H1 (cell line): ENCODE data around the gene PHOSPHO1. TPM values are rescaled to one million over a fixed set of nuclear protein-coding genes. Genes with fewer than 3 reads are reported as not detected.

Experiments
- CTCF ChIA-PET: fragments of 300-600 bp; sonication (Branson Sonifier 250); formaldehyde crosslinking; loops from one replicate; lab custom pipeline; 2021; ENCODE audit not compliant: partially characterized antibody; lab: Charles Lee
- POLR2A ChIA-PET: fragments of 300-600 bp; sonication (Branson Sonifier 250); formaldehyde crosslinking; loops from one replicate; lab custom pipeline; 2021; ENCODE audit warnings: inconsistent platforms; ENCODE audit not compliant: partially characterized antibody; lab: Charles Lee
- DNase-seq, 2 experiments: peaks; one replicate each; pipeline versions ENCODE4 v3.0.0 to v3.0.0-alpha.2; 2010 to 2022; ENCODE audit warnings: low spot score in 2 of 2, low read depth in 1 of 2, mixed read lengths in 1 of 2
- FAIRE-seq: peaks from 2 replicates; lab custom pipeline; 2011; peaks lifted over from hg19 to GRCh38; lab: Jason Lieb, UNC
- H2AFZ ChIP-seq: 2 replicates; pipeline ENCODE4 v1.8.1; 2012; ENCODE audit warnings: low read length, inconsistent platforms
- H2AK5ac ChIP-seq: 2 replicates; pipeline ENCODE4 v1.6.1; 2013; ENCODE audit warnings: low read depth, low read length
- H2BK120ac ChIP-seq: replicated peaks from 2 replicates; pipeline ENCODE3; 2013; ENCODE audit warnings: low read depth, low read length, inconsistent platforms
- H2BK12ac ChIP-seq: 2 replicates; pipeline ENCODE4 v1.6.1; 2013; ENCODE audit warnings: low read depth, low read length
- H2BK15ac ChIP-seq: 2 replicates; pipeline ENCODE4 v1.6.1; 2013; ENCODE audit warnings: low read length
- H2BK20ac ChIP-seq: 2 replicates; pipeline ENCODE4 v1.6.1; 2013; ENCODE audit warnings: low read length
- H2BK5ac ChIP-seq: 2 replicates; pipeline ENCODE4 v1.6.1; 2013; ENCODE audit warnings: low read depth, low read length
- H3K14ac ChIP-seq: 2 replicates; pipeline ENCODE4 v1.6.1; 2013; ENCODE audit warnings: inconsistent platforms; ENCODE audit not compliant: insufficient read length
- H3K18ac ChIP-seq: 2 replicates; pipeline ENCODE4 v1.6.1; 2013; ENCODE audit warnings: low read length; ENCODE audit errors: extremely low read depth
- H3K23ac ChIP-seq: 2 replicates; pipeline ENCODE4 v1.6.1; 2013; ENCODE audit warnings: inconsistent platforms; ENCODE audit not compliant: insufficient read length
- H3K23me2 ChIP-seq: 2 replicates; pipeline ENCODE4 v1.6.1; 2013; ENCODE audit warnings: low read depth, low read length
- H3K27ac ChIP-seq: 2 replicates; pipeline ENCODE4 v1.6.1; 2011; ENCODE audit warnings: low read depth, low read length, inconsistent platforms
- H3K27me3 ChIP-seq, 4 experiments: replicated peaks in 1 of 4; 1 replicate in 1 of 4; 2 replicates in 3 of 4; pipeline versions ENCODE4 v1.6.1 to v1.8.1; 2011 to 2013; ENCODE audit warnings: low read length in 3 of 4, mild to moderate bottlenecking in 3 of 4, inconsistent platforms in 2 of 4, mixed read lengths in 2 of 4, moderate library complexity in 1 of 4; ENCODE audit not compliant: control insufficient read depth in 3 of 4, insufficient read depth in 3 of 4; ENCODE audit errors: extremely low read depth in 1 of 4
- H3K36me3 ChIP-seq, 4 experiments: 2 replicates each; pipeline versions ENCODE4 v1.6.1 to v1.8.1; 2011 to 2013; ENCODE audit warnings: mild to moderate bottlenecking in 4 of 4, low read length in 3 of 4, moderate library complexity in 2 of 4, control low read depth in 1 of 4, inconsistent platforms in 1 of 4; ENCODE audit not compliant: insufficient read depth in 4 of 4, control insufficient read depth in 2 of 4
- H3K4ac ChIP-seq: replicated peaks from 2 replicates; pipeline ENCODE3; 2013; ENCODE audit warnings: low read length, low read depth, mixed read lengths, inconsistent platforms; ENCODE audit not compliant: insufficient read length
- H3K4me1 ChIP-seq, 4 experiments: replicated peaks in 1 of 4; 1 replicate in 1 of 4; 2 replicates in 3 of 4; pipeline versions ENCODE4 v1.6.1 to v1.8.1; 2011 to 2013; ENCODE audit warnings: low read length in 3 of 4, inconsistent platforms in 2 of 4, mixed read lengths in 1 of 4; ENCODE audit not compliant: insufficient read depth in 4 of 4, control insufficient read depth in 3 of 4
- H3K4me2 ChIP-seq, 2 experiments: 2 replicates each; pipeline versions ENCODE4 v1.6.1 to v1.8.1; 2011 to 2013; ENCODE audit warnings: low read depth in 2 of 2, low read length in 2 of 2, control low read depth in 1 of 2, inconsistent platforms in 1 of 2, mild to moderate bottlenecking in 1 of 2; ENCODE audit not compliant: insufficient read depth in 1 of 2
- H3K4me3 ChIP-seq, 4 experiments: fragments of 200-600, 300-600 bp in 1 of 4; sonication (generic), shearing (Covaris generic), sonication (Bioruptor Twin) in 1 of 4; 2 replicates each; pipeline versions ENCODE4 v1.5.1 to v1.8.1; 2011 to 2016; ENCODE audit warnings: low read length in 4 of 4, low read depth in 3 of 4, control low read depth in 2 of 4, inconsistent platforms in 2 of 4, mild to moderate bottlenecking in 2 of 4, mixed read lengths in 1 of 4, moderate library complexity in 1 of 4; ENCODE audit not compliant: insufficient read depth in 2 of 4; ENCODE audit errors: extremely low read depth in 1 of 4
- H3K56ac ChIP-seq: replicated peaks from 2 replicates; pipeline ENCODE3; 2013; ENCODE audit warnings: low read depth, mild to moderate bottlenecking, mixed read lengths, low read length, inconsistent platforms; ENCODE audit not compliant: insufficient read length
- H3K79me1 ChIP-seq: 2 replicates; pipeline ENCODE4 v1.6.1; 2013; ENCODE audit warnings: low read depth, low read length, control low read depth
- H3K79me2 ChIP-seq, 2 experiments: 2 replicates each; pipeline versions ENCODE4 v1.6.1 to v1.8.1; 2012 to 2013; ENCODE audit warnings: low read length in 2 of 2, mild to moderate bottlenecking in 2 of 2, inconsistent platforms in 1 of 2; ENCODE audit not compliant: insufficient read depth in 2 of 2, control insufficient read depth in 1 of 2
- H3K9ac ChIP-seq, 4 experiments: replicated peaks in 1 of 4; 1 replicate in 1 of 4; 2 replicates in 3 of 4; pipeline versions ENCODE4 v1.6.1 to v1.8.1; 2011 to 2013; ENCODE audit warnings: low read depth in 3 of 4, low read length in 3 of 4, control low read depth in 2 of 4, mild to moderate bottlenecking in 2 of 4, moderate library complexity in 2 of 4, inconsistent platforms in 1 of 4; ENCODE audit errors: extremely low read depth in 1 of 4
- H3K9me3 ChIP-seq, 2 experiments: 2 replicates each; pipeline versions ENCODE4 v1.6.1 to v1.8.1; 2012 to 2013; ENCODE audit warnings: mild to moderate bottlenecking in 2 of 2, moderate library complexity in 2 of 2, control low read depth in 1 of 2, inconsistent platforms in 1 of 2, low read depth in 1 of 2, low read length in 1 of 2, mixed read lengths in 1 of 2; ENCODE audit not compliant: insufficient read depth in 2 of 2
- H4K20me1 ChIP-seq, 2 experiments: replicated peaks in 1 of 2; 2 replicates each; pipeline versions ENCODE3 to v1.8.1; 2011 to 2013; ENCODE audit warnings: inconsistent platforms in 2 of 2, low read length in 2 of 2, mild to moderate bottlenecking in 1 of 2; ENCODE audit not compliant: insufficient read depth in 2 of 2, control insufficient read depth in 1 of 2
- H4K5ac ChIP-seq: 2 replicates; pipeline ENCODE4 v1.6.1; 2013; ENCODE audit warnings: low read length, low read depth, mixed read lengths, inconsistent platforms; ENCODE audit not compliant: insufficient read length
- H4K8ac ChIP-seq: 2 replicates; pipeline ENCODE4 v1.8.0; 2013; ENCODE audit warnings: mild to moderate bottlenecking, moderate library complexity, low read length, inconsistent platforms; ENCODE audit not compliant: insufficient read depth; ENCODE audit errors: extremely low read depth
- H4K91ac ChIP-seq: replicated peaks from 2 replicates; pipeline ENCODE3; 2013; ENCODE audit warnings: low read length, mixed read lengths, inconsistent platforms; ENCODE audit not compliant: insufficient read length
- CREB1 ChIP-seq: IDR thresholded peaks from 2 replicates; pipeline ENCODE4 v1.6.1; 2012; ENCODE audit warnings: inconsistent platforms
- CTBP2 ChIP-seq: IDR thresholded peaks from 2 replicates; pipeline ENCODE4 v1.7.0; 2011; ENCODE audit warnings: borderline replicate concordance, mild to moderate bottlenecking, moderate library complexity, mixed read lengths, low read length; ENCODE audit not compliant: insufficient read depth, insufficient read length
- KDM1A ChIP-seq: fragments of 200-600, 300-600 bp; sonication (generic); IDR thresholded peaks from 2 replicates; pipeline ENCODE4 v1.7.1; 2016; ENCODE audit warnings: mild to moderate bottlenecking, low read length, borderline replicate concordance
- NRF1 ChIP-seq: IDR thresholded peaks from 2 replicates; pipeline ENCODE4 v1.6.1; 2011; ENCODE audit warnings: mild to moderate bottlenecking, low read depth, low read length, improper control_type of control experiment
- POLR2A ChIP-seq, 2 experiments: IDR thresholded peaks; 1 replicate in 1 of 2; 2 replicates in 1 of 2; pipeline ENCODE4 v1.6.1; 2011; ENCODE audit warnings: low read depth in 2 of 2, low read length in 2 of 2, mild to moderate bottlenecking in 2 of 2; ENCODE audit errors: control extremely low read depth in 1 of 2
- RAD21 ChIP-seq, 2 experiments: IDR thresholded peaks in 1 of 2; conservative IDR thresholded peaks in 1 of 2; 2 replicates each; pipeline ENCODE4 v1.6.1; 2011; ENCODE audit warnings: low read depth in 2 of 2, low read length in 2 of 2, improper control_type of control experiment in 1 of 2, inconsistent platforms in 1 of 2, mild to moderate bottlenecking in 1 of 2, moderate library complexity in 1 of 2
- SUZ12 ChIP-seq: fragments of 200-600 bp; sonication (generic); IDR thresholded peaks from 2 replicates; pipeline ENCODE4 v1.6.1; 2012; ENCODE audit warnings: mild to moderate bottlenecking, inconsistent platforms, low read length, moderate library complexity, mixed read lengths
- TAF1 ChIP-seq: IDR thresholded peaks from 2 replicates; pipeline ENCODE4 v1.6.1; 2011; ENCODE audit warnings: mild to moderate bottlenecking, low read depth, low read length
- TBP ChIP-seq: IDR thresholded peaks from 2 replicates; pipeline ENCODE4 v1.6.1; 2011; ENCODE audit warnings: low read depth, low read length, improper control_type of control experiment
- ZNF274 ChIP-seq: IDR thresholded peaks from 2 replicates; pipeline ENCODE4 v1.7.0; 2012; ENCODE audit warnings: low read length, borderline replicate concordance; ENCODE audit errors: extremely low read depth
- WGBS, 2 experiments: shearing (Covaris generic) in 1 of 2; methylation state at CpG; one replicate each; pipeline versions ENCODE4 v1.1.6 to v1.1.7; 2013 to 2015; ENCODE audit warnings: low lambda C conversion rate in 2 of 2, mixed read lengths in 2 of 2, inconsistent platforms in 1 of 2, low coverage in 1 of 2, missing lambda C conversion rate in 1 of 2; ENCODE audit not compliant: insufficient replicate concordance in 2 of 2, insufficient coverage in 1 of 2, insufficient read length in 1 of 2; ENCODE audit errors: extremely low coverage in 1 of 2, missing lambda C conversion rate in 1 of 2; 5-methylcytosine and 5-hydroxymethylcytosine counted together
- polyA plus RNA-seq, 7 experiments: library from polyadenylated mRNA; depleted of rRNA in 3 of 7; stranded (reverse) in 5 of 7; unstranded in 2 of 7; fragments of >200 nt in 5 of 7; fragments of 200-250 nt in 2 of 7; gene quantifications; 1 replicate in 5 of 7; 2 replicates in 1 of 7; 4 replicates in 1 of 7; pipeline versions ENCODE4 v1.2.1 to v1.2.3, GENCODE V29; 2011 to 2013; ENCODE audit warnings: missing spikeins in 2 of 7, mixed read lengths in 2 of 7
- total RNA-seq: library from RNA; stranded (reverse); fragmentation: NEBNext Ultra II Directional; extraction: Animal tissue kit (Norgen Biotek cat#: 25700); gene quantifications from 2 replicates; pipeline ENCODE4 v1.2.1, GENCODE V29; 2021

The PHOSPHO1 gene
- total and polyA plus RNA-seq, 2 of the 8 experiments (the other 6 are each of a cell fraction or from before 2014, with no cell fraction given): 0.34 to 0.45 TPM

GRCh38 chr17:49277638-49278037, 47.1 kb upstream of the PHOSPHO1 start:
- Histone ChIP-seq H2BK20ac (no peak overlapping the region), H2BK12ac (no peak overlapping the region)
- TF ChIP-seq KDM1A (no peak), CREB1 (no peak), ZNF274 (no peak), RAD21 (IDR thresholded peaks at IDR 0.05 in 1 of 2, conservative IDR thresholded peaks at IDR 0.05 in 1 of 2; ENCODE audit: low read depth in 2 of 2, low read length in 2 of 2) (no peak), POLR2A (IDR thresholded peaks at IDR 0.05; ENCODE audit: control extremely low read depth in 1 of 2, low read depth in 2 of 2, low read length in 2 of 2) (no peak), CTBP2 (no peak), NRF1 (no peak), TAF1 (no peak), SUZ12 (no peak), TBP (no peak)
- TF ChIP-seq, all 59 proteins: peak for 0
- no peaks in the 10 kb centered on the region for H3K27me3 ChIP-seq
- H3K23me2 ChIP-seq: no peaks in the 10 kb centered on the region
- H3K4ac ChIP-seq: no peak overlapping the region
- H3K9ac ChIP-seq: no peak overlapping the region
- no peaks in the 10 kb centered on the region for H3K9me3 ChIP-seq
- H4K91ac ChIP-seq: no peak overlapping the region
- H4K20me1 ChIP-seq: no peaks in the 10 kb centered on the region
- no peak overlapping the region for H2BK15ac ChIP-seq
- H3K36me3 ChIP-seq: no peaks in the 10 kb centered on the region
- H3K18ac ChIP-seq: peak overlapping the region; percentile 60; the same call in 1 of the 2 replicates
- no peak overlapping the region for H3K14ac ChIP-seq
- no peak overlapping the region for H2BK120ac ChIP-seq
- H2AFZ ChIP-seq: no peak overlapping the region
- H3K4me2 ChIP-seq: no peak overlapping the region
- H4K8ac ChIP-seq: no peak overlapping the region
- H3K27ac ChIP-seq: no peak overlapping the region
- no peak overlapping the region for H2AK5ac ChIP-seq
- ChIA-PET CTCF (interaction anchor here (0.6 to 7.6 kb wide), 11 partner anchors 9 to 570 kb away, joined by 3 to 59 read pairs (median 4); partner anchors contain the start of gene TAC4), POLR2A (no interaction called here)
- no peak overlapping the region for H3K23ac ChIP-seq
- DNase-seq: no peak
- H2BK5ac ChIP-seq: no peak overlapping the region
- FAIRE-seq: no peak
- no peak overlapping the region for H3K4me3 ChIP-seq
- 97% methylated on average over 12 of the region's 13 CpGs; no CpG with 5 or more reads in 1 of the 2 experiments for WGBS, 2 experiments
- no peak overlapping the region for H3K56ac ChIP-seq
- H3K4me1 ChIP-seq: peaks cover 0 to 3% (median 2%) of the 10 kb centered on the region in 4 experiments; a peak in 4 of 7 replicates
- H3K79me1 ChIP-seq: no peaks in the 10 kb centered on the region
- H3K79me2 ChIP-seq: no peaks in the 10 kb centered on the region
- H4K5ac ChIP-seq: no peak overlapping the region
